ENCODE data around the gene CLNS1A.
A peak's percentile ranks its signal among the peaks of the same experiment; 100 is the strongest.
"Not testable (repeated sequence)": the region's sequence is repeated elsewhere in the genome, so short reads cannot be mapped to it uniquely, and the experiment has no call there.

The CLNS1A gene, protein sequence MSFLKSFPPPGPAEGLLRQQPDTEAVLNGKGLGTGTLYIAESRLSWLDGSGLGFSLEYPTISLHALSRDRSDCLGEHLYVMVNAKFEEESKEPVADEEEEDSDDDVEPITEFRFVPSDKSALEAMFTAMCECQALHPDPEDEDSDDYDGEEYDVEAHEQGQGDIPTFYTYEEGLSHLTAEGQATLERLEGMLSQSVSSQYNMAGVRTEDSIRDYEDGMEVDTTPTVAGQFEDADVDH

DNA sequence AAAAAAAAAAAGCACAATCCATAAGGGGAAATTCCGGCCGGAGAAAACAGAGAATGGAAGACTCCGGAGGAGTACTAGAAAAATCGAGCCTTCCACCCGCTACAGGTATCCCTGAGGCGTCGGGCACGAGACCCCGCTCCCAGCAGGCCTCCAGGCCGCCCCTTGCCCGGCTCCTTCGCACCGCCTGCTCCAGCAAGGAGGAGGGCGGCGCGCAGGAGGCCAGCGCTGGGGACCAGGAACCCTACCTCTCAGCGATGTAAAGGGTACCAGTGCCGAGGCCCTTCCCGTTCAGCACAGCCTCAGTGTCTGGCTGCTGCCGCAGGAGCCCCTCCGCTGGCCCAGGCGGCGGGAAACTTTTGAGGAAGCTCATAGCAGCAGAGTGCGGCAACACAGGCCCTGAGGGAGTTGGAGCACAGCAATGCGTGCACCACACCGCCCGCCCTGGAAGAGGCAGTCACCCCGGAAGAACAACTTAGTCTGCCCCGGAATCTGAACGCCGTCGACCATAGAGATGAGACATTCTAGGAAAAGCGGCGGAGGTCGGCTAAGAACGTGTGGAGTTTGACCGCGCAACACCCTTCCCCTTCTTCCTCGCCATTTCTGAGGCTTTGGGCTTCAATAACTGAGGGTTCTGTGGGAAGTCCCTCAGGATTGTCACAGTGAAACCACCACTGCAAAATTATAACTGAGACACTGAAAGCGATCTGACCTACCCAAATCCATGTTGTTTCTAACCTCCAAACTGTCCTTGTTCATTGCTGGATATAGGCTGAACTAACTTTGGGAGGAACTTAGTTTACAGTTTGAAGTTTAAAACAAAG is at the start of gene CLNS1A:
TSS of gene CLNS1A (minus strand) at position 450 of the 821 bp plus-strand sequence. CDS start at position 370, 80 bp downstream.
- peak; percentile 92 for DNase-seq (ENCODE audit: low read depth, low spot score)

DNA sequence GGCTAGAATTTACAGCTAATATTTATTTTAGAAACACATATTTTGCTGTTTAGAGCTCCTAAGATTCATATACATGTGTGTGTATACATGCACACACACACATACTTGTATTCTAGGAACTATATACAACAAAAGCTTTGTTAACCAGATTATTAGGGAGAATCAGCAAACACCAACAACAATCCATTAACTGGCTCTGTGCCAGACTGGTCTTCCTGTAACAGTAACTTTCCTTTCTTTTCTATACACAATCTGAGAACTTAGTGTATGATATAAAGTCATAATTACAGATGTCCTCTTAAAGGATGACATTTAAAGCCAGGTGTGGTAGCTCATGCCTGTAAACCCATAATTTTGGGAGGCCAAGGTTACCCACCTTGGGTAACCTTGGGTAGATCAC is 49.5 kb upstream of the CLNS1A start:
- DNase-seq (ENCODE audit: low read depth, low spot score) = no peak

DNA sequence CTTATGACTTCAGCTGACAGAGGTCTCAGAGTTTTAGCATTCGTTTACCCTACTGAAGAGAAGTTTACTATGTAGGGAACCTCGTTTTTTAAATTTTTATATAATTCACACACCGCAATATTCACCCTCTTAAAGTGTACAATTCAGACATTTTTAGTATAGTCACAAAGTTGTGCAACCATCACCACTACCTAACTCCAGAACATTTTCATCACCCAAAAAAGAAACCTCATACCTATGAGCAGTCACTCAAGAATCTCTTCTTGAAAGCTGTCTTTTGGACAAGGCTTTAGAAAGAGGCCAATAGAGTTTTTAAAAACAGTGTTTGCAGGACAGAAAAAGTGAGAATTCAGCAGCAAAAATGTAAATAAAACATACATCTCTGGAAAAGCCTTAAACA is 39.5 kb upstream of the CLNS1A start:
- no peak for DNase-seq (ENCODE audit: low read depth, low spot score)

DNA sequence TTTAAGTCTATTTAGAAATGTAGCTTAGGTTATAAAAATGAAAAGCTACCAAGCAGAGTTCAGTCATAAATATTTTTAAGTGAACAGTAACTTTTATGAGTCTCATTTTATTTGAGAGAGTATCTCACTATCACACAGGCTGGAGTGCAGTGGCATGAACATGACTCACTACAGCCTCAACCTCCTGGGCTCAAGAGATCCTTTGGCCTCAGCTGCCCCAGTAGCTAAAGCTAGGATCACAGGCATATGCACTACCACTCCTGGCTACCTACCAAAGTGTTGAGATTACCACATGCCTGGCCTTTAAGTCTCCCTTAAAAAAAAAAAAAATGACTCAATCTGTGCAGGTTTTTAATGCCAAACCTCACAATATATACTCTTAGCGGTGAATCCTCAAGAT is 34.7 kb upstream of the CLNS1A start:
- no peak for DNase-seq (ENCODE audit: low read depth, low spot score)

DNA sequence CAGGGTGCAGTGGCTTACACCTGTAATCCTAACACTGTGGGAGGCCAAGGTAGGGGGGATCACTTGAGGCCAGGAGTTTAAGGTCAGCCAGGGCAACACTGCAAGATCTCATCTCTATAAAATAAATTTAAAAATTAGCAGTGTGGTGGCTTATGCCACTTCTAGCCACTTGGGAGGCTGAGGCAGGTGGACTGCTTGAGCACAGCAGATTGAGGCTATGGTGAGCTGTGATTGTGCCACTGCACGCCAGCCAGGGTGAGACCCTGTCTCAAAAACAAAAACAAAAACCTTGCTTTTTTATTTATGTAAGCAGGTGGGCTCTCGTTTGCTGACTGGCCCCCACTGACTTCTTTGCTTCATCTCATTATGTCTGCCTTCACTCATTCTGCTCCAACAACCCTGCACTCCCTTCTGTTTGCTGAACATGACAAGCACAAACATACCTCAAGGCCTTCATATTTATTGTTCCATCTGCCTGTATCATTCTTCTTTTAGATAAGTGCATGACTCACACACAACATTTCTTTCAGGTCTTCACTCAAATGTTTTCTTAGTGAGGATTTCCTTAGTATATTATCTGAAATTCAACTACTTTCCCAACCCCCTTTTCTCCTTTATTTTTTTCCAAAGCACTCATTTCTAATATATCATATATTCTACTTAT is 32.4 kb upstream of the CLNS1A start:
- no peak for DNase-seq (ENCODE audit: low read depth, low spot score)

DNA sequence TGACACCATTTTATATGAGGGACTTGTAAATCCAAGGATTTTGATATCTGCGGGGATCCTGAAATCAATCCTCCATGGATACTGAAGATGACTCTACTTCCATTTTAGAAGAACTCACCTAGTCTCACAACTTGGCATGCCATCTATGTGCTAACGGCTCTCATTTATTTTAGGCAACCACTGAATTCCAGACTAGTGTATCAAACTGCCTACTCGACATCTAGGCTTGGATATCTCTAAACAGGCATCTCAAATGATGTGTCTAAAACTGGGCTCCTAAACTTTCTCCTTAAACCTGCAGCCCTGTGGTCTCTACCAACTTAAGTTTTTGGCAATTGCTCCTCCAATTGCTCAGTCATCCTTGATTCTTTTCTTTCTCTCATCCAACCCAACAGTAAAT is 31.2 kb upstream of the CLNS1A start:
- no peak for DNase-seq (ENCODE audit: low read depth, low spot score)

DNA sequence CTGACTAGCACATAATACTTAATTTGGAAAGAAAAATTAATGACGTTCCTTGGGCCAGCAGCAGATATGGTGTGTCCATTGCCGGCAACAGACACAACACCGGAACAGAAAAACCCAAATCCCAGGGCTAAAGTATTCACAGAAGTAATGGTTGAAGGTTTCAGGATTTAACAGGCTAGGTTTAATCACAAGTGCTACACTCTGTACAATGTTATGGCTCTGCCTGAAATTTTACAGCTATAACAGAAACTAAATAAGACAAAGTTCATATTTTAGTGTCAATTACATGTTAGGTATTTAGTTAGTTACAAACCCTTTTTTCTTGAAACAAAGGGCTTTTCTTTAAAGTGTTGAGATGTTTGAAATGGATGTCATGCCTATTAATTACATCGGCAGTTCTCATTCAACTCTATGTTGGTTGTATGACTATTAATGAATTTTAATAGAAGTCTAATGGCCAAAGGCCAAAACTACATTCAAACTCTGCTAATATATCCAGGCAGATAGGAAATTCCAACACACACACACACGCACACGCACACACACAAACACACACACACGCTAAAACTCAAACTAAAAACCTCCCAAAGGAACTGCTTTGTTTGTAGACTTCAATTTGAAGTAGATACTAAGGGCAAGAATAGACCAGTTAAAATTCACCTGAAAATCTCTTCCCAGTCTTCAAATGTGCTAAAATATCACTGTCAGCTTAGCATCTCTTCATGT is 27.8 kb upstream of the CLNS1A start:
- no peak for DNase-seq (ENCODE audit: low read depth, low spot score)

DNA sequence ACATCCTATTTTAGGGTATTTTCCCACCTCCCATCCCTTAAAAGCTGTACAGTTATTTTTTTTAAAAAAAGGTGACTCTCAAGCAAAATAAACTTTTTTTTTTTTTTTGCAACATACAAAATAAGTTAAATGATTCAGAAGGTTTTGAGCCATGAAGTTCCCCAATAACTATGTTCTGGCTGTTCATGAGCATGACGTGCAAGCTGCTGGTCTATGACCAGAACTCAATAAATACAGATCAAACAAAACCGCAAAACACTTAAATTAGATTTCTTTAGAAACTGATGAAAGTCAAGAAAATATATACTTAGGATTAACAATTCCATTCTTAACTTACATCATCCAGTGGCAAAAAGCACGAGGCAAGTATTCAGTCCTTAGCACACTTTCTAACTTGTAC is 24.1 kb upstream of the CLNS1A start:
- DNase-seq (ENCODE audit: low read depth, low spot score) = no peak

DNA sequence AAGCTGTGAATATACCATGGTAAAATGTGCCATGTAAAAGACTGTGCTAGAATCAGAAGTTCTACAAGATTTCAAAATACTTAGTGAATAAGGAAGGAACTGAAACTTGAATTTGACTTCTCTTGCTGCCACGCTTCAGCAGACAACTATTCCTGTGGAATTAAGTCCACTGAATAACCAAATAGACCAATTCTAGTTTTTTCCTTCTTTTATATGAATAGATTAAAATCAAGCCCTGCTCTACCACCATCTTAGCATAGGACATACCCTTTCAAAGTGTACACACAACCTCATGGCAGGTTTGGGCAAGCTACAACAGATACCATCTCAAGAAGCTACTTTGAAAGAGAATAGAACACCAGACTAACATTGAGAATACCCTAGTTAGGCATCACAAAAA is 23.4 kb upstream of the CLNS1A start:
- no peak for DNase-seq (ENCODE audit: low read depth, low spot score)

DNA sequence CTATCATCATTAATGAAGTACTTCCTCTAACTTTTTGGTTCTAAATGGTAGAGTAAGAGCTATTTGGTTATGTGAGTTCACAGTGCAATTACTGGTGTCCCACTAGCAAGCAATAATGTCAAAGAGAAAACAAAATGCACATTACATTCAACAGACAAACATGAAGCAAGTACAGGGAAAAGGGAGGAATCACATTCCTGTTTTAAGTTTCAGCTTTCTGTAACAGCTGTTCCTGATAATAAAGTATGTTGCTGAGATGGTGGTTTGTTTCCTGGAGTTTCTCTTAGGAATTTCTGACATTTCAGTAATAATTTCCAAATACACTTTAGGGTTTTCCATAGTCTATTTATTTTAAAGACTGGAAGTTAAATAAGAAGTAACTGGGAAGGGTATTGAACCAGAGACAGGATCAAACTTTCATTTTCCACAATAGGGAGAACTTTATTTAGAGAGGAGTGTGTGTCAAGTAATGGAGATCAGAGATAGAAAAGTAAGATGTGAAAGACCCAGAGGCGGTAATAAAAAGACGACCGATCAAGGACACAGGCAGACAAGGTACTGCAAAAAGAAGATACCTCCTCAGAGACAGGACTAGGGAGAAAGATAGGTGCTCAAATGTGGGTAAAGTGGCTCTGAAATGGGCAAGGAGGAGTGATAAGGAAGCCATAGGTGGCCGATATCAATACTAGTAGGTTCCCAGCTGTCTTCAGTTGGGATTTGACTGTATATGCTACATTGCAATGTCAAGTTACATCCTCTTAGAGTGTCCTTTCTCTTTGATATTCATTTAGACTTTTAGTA is 20.8 kb upstream of the CLNS1A start:
- no peak for DNase-seq (ENCODE audit: low read depth, low spot score)

DNA sequence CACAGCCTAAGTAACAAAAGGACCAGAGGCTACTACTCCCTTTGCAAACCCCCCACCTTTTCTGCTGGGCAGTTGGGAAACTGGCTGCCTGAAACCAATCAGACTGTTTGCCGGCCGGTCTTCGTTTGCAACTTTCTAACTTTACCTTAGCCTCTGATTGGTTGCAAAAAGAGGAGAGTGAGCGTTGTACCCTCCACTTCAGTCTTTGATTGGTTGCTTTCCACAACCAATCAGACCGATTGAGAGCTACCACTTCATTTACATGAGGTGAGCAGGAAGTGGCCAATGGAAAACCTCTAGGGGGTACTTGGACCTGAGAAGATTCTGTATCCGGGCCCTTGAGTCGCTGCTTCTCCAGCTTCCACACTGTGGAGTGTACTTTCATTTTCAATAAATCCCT is 18.8 kb upstream of the CLNS1A start:
- DNase-seq (ENCODE audit: low read depth, low spot score) = peak; percentile 14

DNA sequence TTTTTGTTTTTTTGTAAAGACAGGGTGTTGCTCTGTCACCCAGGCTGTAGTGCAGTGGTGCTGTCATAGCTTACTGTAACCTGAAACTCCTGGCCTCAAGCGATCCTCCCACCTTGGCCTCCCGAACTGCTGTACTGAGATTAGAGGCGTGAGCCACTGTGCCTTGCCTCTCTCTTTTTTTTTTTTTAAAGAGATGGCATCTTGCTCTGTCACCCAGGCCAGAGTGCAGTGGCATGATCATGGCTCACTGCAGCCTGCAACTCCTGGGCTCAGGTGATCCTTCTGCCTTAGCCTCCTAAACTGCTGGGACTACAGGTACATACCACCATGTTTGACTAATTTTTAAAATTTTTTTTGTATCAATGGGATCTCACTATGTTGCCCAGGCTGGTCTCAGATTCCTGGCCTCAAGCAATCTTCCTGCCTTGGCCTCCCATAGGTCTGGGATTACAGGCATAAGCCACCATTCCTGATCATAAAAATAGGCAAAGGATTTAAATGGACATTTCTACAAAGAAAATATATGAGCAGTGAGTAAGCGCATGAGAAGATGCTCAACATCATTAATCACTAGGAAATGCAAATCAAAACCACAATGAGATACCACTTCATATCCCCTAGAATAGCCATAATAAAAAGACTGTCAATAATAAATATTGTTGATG is 17.3 kb upstream of the CLNS1A start:
- peak; percentile 30 for DNase-seq (ENCODE audit: low read depth, low spot score)

DNA sequence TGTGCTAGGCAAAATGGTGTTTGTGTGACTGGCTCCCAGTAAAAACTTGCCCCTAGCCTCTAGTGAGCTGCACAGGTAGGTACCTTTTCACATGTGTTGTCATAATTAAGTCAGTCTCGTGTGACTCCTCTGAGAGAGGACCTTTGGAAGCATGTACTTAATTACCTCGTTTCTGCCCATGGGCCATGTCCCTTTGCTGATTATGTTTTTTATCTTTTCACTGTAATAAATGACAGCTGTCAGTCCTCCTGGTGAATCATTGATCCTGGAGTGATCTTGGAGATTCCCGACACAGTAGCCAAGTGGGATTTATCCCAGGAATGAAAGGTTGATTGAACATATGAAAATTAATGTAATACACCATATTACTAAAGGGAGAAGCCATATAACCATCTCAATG is 12.5 kb upstream of the CLNS1A start:
- DNase-seq (ENCODE audit: low read depth, low spot score) = no peak

DNA sequence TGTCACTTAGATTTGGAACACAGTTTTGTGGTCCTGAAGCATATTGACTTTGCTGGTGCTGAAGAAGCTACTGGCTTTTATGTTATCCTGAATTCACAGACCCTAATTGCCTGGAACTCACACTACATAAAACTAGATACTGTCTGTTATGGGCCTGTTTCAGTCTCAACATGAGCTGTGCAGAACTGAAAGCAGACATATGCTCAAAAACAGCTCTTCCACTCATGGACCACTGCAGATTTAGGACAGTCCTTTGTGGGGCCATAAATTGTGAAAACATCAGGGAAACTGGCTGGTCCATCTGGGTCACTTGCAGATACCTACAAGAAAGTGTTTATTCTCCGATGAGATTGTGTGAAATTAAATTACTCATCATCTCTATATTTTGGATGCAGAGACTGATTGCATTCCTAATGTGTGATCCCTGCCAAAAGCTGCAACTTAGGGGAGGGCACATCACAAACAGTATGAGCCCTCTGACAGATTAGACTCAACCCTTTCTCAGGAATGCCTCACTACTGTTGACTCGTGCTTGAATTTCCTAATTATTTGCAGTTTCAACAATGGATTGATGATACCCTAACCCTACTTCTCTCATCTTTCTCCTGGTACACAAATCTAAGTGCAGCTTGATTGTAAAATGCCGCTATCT is 10.2 kb upstream of the CLNS1A start:
- DNase-seq (ENCODE audit: low read depth, low spot score) = no peak

DNA sequence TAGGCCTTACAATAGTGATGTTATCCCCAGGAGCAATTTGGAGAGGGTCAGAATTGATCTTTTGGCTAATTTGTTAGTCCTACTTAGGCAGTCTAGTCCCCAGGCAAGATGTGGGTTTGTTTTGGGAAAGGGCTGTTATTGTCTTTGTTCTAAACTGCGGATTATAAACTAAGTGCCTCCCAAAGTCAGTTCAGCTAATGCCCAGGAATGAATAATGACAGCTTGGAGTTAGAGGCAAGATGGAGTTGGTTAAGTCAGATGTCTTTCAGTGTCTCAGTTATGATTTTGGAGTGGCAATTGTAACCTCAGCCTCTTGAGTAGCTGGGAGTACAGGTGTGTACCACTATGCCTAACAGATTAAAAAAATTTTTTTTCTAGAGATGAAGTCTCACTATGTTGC is 7.3 kb upstream of the CLNS1A start:
- DNase-seq (ENCODE audit: low read depth, low spot score) = no peak

DNA sequence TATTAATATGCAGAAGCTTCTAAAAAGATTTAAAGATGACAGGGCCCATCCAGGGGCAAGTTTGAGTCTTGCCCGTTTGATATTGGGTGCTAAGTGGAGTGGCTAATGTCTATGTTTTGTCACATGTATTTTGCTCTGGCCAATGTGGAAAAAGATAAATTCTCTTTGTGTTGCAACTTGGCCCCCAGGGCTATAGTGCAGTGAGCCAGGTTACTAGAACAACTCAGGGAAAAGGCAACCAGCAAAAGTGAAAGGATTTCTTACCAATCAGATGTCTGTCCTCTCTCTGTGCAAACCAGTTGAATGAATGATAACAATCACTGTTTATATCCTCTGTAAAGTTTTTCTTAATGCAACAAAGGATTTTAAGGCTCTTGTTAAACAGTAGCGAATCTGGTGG is 4.6 kb upstream of the CLNS1A start:
- no peak for DNase-seq (ENCODE audit: low read depth, low spot score)

DNA sequence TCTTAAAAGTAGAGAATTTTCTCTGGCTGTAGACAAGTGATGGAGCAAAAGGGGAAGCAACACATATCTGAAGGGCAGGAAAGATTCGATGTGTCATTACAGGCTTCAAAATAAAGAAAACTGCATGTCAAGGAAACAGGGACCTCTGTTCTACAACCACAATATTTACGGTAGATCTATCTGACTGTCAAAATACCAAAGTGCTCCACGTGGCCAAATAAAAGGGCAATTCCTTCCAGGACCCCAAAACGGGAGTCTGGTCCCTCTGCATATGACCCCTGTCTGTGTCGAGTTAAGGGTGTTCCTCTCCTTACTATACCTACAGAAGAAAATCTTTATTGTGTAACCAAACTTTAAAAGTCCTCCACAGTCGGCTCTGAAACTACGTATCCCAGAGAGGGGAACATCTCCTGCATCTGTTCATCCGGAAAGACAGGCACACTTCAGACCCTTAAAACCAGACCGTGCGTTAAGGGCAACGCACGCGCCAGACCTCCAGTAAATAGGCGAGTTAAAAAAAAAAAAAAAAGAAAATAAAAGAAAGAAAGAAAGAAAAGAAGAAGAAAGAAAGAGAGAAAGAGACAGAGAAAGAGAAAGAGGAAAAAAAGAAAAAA is 756 bp downstream of the CLNS1A start:
- peak; percentile 24 for DNase-seq (ENCODE audit: low read depth, low spot score)

DNA sequence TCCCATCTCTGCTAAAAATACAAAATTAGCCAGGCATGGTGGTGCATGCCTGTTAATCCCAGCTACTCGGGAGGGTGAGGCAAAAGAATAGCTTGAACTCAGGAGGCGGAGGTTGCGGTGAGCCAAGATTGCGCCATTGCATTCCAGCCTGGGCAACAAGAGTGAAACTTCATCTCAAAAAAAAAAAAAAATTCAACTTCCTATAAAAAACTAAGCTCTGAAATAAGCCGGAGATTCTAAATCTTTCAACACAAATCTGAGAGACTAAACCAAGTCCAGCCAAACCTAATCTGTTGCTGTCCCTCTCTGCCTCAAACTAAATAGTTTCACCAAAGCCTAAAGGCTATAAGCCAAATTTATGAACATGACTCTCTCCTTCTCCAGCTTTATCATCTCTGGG is 3.7 kb downstream of the CLNS1A start:
- not testable (repeated sequence) for DNase-seq (ENCODE audit: low read depth, low spot score)

DNA sequence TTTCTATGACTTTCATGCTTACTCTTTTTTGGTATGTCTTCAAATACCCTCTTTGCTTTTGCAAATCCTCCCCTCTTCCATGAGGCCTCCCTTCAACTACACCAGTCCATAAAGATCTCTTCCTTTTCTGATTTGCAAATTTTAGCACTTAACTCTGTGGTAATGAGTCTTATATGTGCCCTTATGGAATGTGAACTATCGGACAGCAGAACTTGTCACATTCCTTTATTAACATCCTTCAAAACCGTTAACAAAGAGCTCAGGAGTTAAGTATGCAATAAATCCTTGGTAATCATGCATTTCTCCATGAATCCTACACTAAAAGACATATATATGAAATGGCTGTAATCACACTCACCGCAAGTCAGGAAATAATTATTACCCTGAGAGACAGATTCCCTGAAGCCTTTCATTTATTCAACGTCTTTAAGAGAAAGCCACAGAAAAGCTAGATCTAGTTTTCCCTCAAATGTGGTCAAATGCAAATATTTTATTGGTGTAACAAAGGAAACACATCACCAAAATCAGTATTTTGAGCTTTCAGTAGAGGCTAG is 7.4 kb downstream of the CLNS1A start:
- DNase-seq (ENCODE audit: low read depth, low spot score) = no peak

All from ELF-1 (cell line).